Esophagus muscularis mucosa (tissue), 4 donors: ENCODE measurements around the gene GRIK4.

ENCODE experiments used
- CTCF ChIP-seq, 3 experiments: fragments of 200-600 bp in 2 of 3; fragments of 450-650 bp in 1 of 3; sonication (generic) in 2 of 3; IDR thresholded peaks; one replicate each; pipeline ENCODE4 v1.5.1; 2017 to 2019; ENCODE audit warnings: antibody characterized with exemption in 3 of 3, mild to moderate bottlenecking in 2 of 3, moderate library complexity in 1 of 3
- EP300 ChIP-seq: sonication (generic); formaldehyde crosslinking; IDR thresholded peaks from one replicate; pipeline ENCODE4 v1.6.1; 2017; ENCODE audit warnings: antibody characterized with exemption
- POLR2A ChIP-seq: fragments of 450-650 bp; IDR thresholded peaks from one replicate; pipeline ENCODE4 v1.6.1; 2017; ENCODE audit warnings: antibody characterized with exemption, moderate library complexity, mild to moderate bottlenecking, low read depth
- POLR2AphosphoS5 ChIP-seq, 2 donors: sonication (generic); formaldehyde crosslinking; IDR thresholded peaks; one replicate each; pipeline ENCODE4 v1.6.1; 2017; ENCODE audit warnings: antibody characterized with exemption in 2 of 2

GRCh38 chr11:120766318-120766717 lies 254.8 kb downstream of the GRIK4 start:
- TF ChIP-seq CTCF (IDR thresholded peaks at IDR 0.05) (no peak), POLR2A (no peak), POLR2AphosphoS5 (IDR thresholded peaks at IDR 0.05) (no peak), EP300 (no peak)
